Stimulated activated CD8-positive, alpha-beta memory T cell treated with anti-CD3 and anti-CD28 coated beads, Interleukin-12 subunit alpha, Interleukin-12 subunit beta, amount 100 ng/mL, for 24 hours (primary cell): ENCODE data around the gene ATL3.
"Not testable (repeated sequence)": the region's sequence is repeated elsewhere in the genome, so short reads cannot be mapped to it uniquely, and the experiment has no call there.

Experiments
- DNase-seq: peaks from one replicate; pipeline ENCODE4 v3.0.0-alpha.2; 2020; ENCODE audit errors: extremely low read depth

Gene ATL3

GRCh38 chr11:63681321-63682065, 10.3 kb upstream of the ATL3 start, which contains the start of gene RTN3:
RTN3 (plus strand) TSS chr11:63681500; CDS start chr11:63681637, 137 bp downstream.
- peak; percentile 96 for DNase-seq

- no peak for DNase-seq
Observed at GRCh38 chr11:63680834-63681320, 9.7 kb upstream of the ATL3 start.

- DNase-seq = no peak
Observed at GRCh38 chr11:63673579-63673978, 2.4 kb upstream of the ATL3 start.

DNA sequence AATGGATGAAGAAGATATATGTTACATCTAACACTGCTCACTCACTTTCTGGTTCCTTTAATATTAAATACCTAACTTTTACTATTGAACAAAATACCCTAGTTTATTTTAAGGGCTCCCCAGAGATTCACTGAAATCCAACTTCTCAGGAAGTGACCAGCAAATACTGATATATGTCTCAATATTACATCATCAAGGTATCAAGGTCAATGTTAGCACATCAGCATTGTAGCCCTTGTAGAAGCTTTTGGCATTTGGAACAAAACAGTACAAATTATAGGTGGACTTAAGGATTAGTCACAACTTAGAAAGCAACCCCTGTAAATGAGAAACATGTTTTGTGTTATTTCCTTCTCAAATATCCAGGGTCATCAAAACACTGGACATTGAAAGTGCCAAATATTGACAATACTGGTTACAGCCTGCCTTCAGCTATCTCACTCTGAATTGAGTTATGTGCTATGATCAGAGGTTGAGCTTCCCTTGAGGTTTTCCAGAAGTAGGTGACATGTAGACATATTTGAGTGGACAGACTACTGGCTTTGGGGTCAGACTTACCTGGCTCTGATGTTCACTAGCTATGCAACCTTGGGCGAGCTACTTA, 1.9 kb upstream of the ATL3 start:
- DNase-seq = no peak

- DNase-seq = no peak
Observed at GRCh38 chr11:63672156-63672463, 934 bp upstream of the ATL3 start.

DNA sequence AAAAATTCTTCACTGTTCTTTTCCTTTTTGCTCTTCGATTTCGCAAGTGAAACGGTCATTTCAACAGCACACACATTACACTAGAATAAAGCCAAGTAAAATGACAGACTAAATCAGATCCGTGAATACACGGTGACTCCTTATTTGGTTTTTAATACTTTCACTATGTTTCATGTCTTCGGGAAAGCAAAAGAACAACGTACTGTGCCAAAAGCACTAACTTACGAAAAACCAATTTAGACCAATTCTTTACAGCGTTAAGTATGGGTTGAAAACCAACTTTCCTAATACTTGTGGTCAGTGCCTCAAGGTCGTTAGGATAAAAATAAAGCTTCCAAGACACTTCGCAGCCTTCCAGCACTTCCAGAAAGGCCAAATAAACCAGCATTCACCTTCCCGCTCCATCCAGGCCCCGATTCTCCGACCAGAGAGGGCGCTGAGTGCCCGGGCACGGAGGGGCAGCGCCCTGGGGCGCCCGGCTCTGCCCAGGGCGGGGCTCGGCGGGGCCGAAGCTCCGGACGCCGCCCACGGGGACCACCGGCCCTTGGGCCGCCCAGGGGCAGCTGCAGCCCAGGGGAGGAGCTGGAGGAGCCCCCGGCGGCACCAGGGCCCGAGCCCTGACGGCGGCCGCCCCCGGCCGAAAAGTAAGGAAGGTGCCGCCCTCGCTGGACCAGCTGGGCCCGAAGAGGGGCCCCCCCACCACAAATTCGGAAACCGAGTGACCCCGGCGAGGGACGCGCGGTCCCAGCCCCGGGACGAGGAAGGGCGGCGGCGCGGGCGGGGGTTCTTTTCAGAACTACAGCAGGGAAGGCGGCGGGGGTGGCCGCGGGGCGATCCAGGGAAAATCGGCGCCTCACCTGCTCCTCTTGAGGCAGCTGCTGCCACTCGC, 499 bp downstream of the ATL3 start:
- DNase-seq = no peak

GRCh38 chr11:63670096-63670432, 1.1 kb downstream of the ATL3 start:
- DNase-seq = no peak

GRCh38 chr11:63667995-63668795, 3.0 kb downstream of the ATL3 start:
- DNase-seq = no peak

GRCh38 chr11:63666874-63667273, 4.3 kb downstream of the ATL3 start:
- no peak for DNase-seq

- no peak for DNase-seq
Observed at GRCh38 chr11:63663809-63664208, 7.4 kb downstream of the ATL3 start.

GRCh38 chr11:63660972-63661371, 10.2 kb downstream of the ATL3 start:
- no peak for DNase-seq

- DNase-seq = no peak
Observed at GRCh38 chr11:63652671-63653070, 18.5 kb downstream of the ATL3 start.

DNA sequence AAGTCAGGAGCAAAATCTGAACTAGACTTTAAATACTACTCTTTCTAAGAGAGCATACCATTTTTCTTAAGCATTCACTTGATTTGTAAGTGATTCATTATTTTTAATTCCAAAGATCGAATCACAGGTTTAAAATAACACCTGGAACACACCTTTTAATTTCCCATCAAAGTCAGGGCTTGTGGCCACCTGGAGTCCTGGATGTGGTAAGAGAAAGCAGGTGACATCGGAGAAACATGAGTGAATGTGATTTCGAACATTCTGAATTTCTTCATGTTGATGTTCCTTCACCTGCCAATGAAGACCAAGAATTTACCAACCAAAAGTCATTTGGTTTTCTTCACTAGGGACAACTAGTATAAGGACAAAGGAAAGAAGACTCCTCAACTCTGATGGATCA, 28.0 kb downstream of the ATL3 start:
- DNase-seq = no peak

DNA sequence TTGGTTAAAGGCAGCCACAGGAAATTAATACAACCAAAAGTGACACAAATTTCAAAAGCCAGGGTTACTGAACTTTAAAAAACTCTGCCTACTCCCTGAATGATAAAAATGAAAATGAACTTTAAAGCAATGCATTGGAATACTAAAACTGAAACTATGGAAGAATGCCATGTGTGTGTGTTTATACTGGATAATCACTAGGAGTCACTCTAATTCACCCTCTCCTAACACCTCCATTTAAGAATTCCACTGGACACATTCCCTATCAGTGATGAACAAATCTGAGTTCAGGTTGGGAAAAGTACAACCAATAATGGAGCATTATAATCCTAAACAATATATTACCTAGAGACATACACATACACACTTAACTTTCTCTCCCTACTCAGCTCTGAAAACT, 29.4 kb downstream of the ATL3 start:
- DNase-seq = no peak

DNA sequence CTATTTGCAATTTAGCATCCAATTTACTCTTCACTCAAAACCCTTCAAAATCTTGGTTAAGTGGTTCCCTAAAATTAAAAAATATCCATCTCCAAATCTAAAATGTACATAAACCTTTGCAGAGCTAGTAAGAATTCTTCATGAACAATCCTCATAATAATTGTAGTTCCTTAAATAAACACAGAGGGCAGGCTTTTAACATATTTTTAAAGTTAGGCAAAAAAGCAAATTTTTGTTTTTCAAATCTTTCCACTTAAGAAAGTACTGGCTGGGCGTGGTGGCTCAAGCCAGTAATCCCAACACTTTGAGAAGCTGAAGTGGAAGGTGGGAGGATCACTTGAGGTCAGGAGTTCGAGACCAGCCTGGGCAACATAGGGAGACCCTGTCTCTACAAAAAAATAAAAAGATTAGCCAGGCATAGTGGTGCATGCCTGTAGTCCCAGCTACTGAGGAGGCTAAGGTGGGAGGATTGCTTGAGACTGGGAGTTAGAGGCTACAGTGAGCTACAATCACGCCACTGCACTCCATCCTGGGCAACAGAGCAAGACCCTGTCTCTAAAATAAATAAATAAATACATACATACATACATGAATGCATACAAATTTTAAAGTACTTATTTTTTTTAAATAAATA, 31.9 kb downstream of the ATL3 start:
- no peak for DNase-seq

DNA sequence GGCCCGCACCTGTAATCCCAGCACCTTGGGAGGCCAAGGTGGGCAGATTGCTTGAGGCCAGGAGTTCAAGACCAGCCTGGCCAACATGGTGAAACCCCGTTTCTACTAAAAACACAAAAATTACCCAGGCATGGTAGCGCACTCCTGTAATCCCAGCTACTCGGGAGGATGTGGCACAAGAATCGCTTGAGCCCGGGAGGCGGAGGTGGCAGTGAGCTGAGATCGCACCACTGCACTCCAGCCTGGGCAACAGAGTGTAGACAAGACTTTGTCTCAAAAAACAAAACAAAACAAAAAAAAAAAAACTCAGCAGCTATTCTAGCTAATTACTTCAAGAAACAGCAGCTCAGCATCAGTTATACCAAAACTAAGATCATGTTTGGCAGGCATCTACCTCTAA, 32.7 kb downstream of the ATL3 start:
- DNase-seq = not testable (repeated sequence)

- no peak for DNase-seq
Observed at GRCh38 chr11:63635762-63636465, 35.3 kb downstream of the ATL3 start.

DNA sequence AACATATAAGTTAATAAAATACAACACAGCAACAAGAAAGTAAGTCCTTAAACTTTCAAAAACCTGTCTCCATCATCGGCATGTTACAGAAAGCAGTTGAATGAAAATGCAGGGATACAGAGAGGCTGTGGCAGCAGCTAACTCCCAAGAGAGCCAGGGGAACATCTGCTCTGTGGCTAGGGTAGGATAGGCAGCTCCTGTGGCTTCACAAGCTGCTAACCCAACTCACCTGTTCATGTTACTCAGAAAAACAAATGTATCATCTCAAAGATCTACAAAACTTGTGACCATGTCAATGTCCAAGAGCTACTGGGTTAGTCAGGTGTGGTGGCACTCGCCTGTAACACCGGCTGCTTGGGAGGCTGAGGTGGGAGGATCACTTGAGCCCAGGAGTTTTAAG, 41.8 kb downstream of the ATL3 start:
- DNase-seq = no peak

DNA sequence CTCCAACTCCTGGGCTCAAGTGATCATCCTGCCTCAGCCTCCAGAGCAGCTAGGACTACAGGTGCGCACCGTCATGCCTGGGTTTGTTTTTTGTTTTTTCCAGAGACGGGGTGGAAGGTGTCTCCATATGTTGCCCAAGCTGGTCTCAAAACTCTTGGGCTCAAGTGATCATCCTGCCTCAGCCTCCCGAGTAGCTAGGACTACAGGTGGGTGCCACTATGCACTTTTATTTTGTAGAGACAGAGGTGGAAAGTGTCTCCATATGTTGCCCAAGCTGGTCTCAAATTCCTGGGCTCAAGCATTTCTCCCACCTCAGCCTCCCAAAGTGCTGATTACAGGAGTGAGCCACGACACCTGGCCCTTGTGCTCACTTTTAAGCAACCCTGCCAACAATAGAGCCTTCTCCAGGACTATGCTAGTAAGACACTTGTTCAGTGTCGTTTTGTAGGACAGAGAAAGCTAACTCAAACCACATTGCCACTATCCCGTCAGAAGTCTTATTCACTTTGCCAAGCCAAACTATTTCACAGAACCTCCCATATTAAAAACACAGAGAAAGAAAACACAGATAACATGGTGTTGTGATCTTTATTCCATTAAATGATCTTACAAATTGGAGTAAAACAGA, 47.5 kb downstream of the ATL3 start:
- no peak for DNase-seq

GRCh38 chr11:63622323-63622722, 48.9 kb downstream of the ATL3 start:
- DNase-seq = no peak
